Measurements from ENCODE around the gene TRPC4AP. TPM values are rescaled to one million over a fixed set of nuclear protein-coding genes. Genes with fewer than 3 reads are reported as not detected.

The TRPC4AP gene
- total RNA-seq, 2 donors from 2014 or later: 84.2 to 103 TPM

GRCh38 chr20:34990661-34991214, 101.9 kb downstream of the TRPC4AP start:
- no peak for DNase-seq
- TF ChIP-seq CTCF (conservative IDR thresholded peaks at IDR 0.05): no peak
- no peaks in the 10 kb centered on the region for H3K4me1 Mint-ChIP-seq
- peaks cover 2% of the 10 kb centered on the region for H3K27me3 Mint-ChIP-seq (ENCODE audit: insufficient read depth)
- no peak overlapping the region for H3K27ac Mint-ChIP-seq
- peaks cover 3% of the 10 kb centered on the region for H3K36me3 ChIP-seq (ENCODE audit: control insufficient read depth, insufficient read depth, low read length)
- no peak overlapping the region for H3K4me3 Mint-ChIP-seq
- no peak overlapping the region for H3K9ac ChIP-seq (ENCODE audit: extremely low read depth, low read length, poor library complexity, severe bottlenecking)
- H3K4me1 ChIP-seq (ENCODE audit: control insufficient read depth, insufficient read depth, low read length): no peaks in the 10 kb centered on the region
- no peak overlapping the region for H3K4me3 ChIP-seq (ENCODE audit: low read length)
- H3K9me3 ChIP-seq (ENCODE audit: control insufficient read depth, low read length): no peaks in the 10 kb centered on the region
- H3K36me3 Mint-ChIP-seq (ENCODE audit: low read depth): peaks cover 20% of the 10 kb centered on the region
- H3K27ac ChIP-seq (ENCODE audit: low read depth, low read length): no peak overlapping the region
- H3K9me3 Mint-ChIP-seq: no peaks in the 10 kb centered on the region
- H3K27me3 ChIP-seq (ENCODE audit: control insufficient read depth, insufficient read depth, low read length, poor library complexity, severe bottlenecking): no peaks in the 10 kb centered on the region
- 94% methylated on average over 9 to 18 of the region's 18 CpGs for whole genome bisulfite sequencing, 2 experiments (ENCODE audit: insufficient coverage in 1 of 2, insufficient read length in 1 of 2)

GRCh38 chr20:34990231-34990630, 102.4 kb downstream of the TRPC4AP start:
- Mint-ChIP-seq H3K4me3 (no peak overlapping the region), H3K9me3 (no peaks in the 10 kb centered on the region), H3K4me1 (peaks cover under 1% of the 10 kb centered on the region), H3K27me3 (ENCODE audit: insufficient read depth) (peaks cover 3% of the 10 kb centered on the region), H3K36me3 (ENCODE audit: low read depth) (peaks cover 16% of the 10 kb centered on the region), H3K27ac (no peak overlapping the region)
- Histone ChIP-seq H3K9me3 (ENCODE audit: control insufficient read depth, low read length) (no peaks in the 10 kb centered on the region), H3K36me3 (ENCODE audit: control insufficient read depth, insufficient read depth, low read length) (no peaks in the 10 kb centered on the region), H3K9ac (ENCODE audit: extremely low read depth, low read length, poor library complexity, severe bottlenecking) (no peak overlapping the region), H3K4me3 (ENCODE audit: low read length) (no peak overlapping the region), H3K27me3 (ENCODE audit: control insufficient read depth, insufficient read depth, low read length, poor library complexity, severe bottlenecking) (no peaks in the 10 kb centered on the region), H3K27ac (ENCODE audit: low read depth, low read length) (no peak overlapping the region), H3K4me1 (ENCODE audit: control insufficient read depth, insufficient read depth, low read length) (no peaks in the 10 kb centered on the region)
- no peak for TF ChIP-seq CTCF (conservative IDR thresholded peaks at IDR 0.05)
- no peak for DNase-seq
- 89 to 93% methylated on average over 3 to 11 of the region's 11 CpGs for WGBS, 2 experiments (ENCODE audit: insufficient coverage in 1 of 2, insufficient read length in 1 of 2)

DNA sequence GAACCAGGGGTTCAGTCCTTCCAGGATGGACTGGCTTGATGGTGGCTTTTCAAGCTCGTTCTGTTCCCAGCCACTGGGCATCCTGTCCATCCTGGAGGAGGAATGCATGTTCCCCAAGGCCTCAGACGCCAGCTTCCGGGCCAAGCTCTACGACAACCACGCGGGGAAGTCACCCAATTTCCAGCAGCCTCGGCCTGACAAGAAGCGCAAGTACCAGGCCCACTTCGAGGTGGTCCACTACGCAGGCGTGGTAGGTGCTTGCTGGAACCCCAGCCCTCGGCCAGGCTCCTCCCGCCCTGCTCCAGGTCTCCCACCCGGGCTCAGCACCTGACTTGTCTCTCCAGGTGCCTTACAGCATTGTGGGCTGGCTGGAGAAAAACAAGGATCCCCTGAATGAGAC, 102.9 kb downstream of the TRPC4AP start:
- Histone ChIP-seq H3K9ac (ENCODE audit: extremely low read depth, low read length, poor library complexity, severe bottlenecking) (no peak overlapping the region), H3K4me1 (ENCODE audit: control insufficient read depth, insufficient read depth, low read length) (no peaks in the 10 kb centered on the region), H3K9me3 (ENCODE audit: control insufficient read depth, low read length) (no peaks in the 10 kb centered on the region), H3K27ac (ENCODE audit: low read depth, low read length) (no peak overlapping the region), H3K27me3 (ENCODE audit: control insufficient read depth, insufficient read depth, low read length, poor library complexity, severe bottlenecking) (no peaks in the 10 kb centered on the region), H3K4me3 (ENCODE audit: low read length) (no peak overlapping the region), H3K36me3 (ENCODE audit: control insufficient read depth, insufficient read depth, low read length) (no peaks in the 10 kb centered on the region)
- peaks cover 6% of the 10 kb centered on the region for H3K27me3 Mint-ChIP-seq (ENCODE audit: insufficient read depth)
- no peak overlapping the region for H3K27ac Mint-ChIP-seq
- peaks cover 3% of the 10 kb centered on the region for H3K4me1 Mint-ChIP-seq
- no peaks in the 10 kb centered on the region for H3K9me3 Mint-ChIP-seq
- no peak for DNase-seq
- WGBS, 2 experiments (ENCODE audit: insufficient coverage in 1 of 2, insufficient read length in 1 of 2): 91 to 93% methylated on average over 13 to 14 of the region's 14 CpGs
- no peak overlapping the region for H3K4me3 Mint-ChIP-seq
- H3K36me3 Mint-ChIP-seq (ENCODE audit: low read depth): peaks cover 14% of the 10 kb centered on the region
- no peak for TF ChIP-seq CTCF (conservative IDR thresholded peaks at IDR 0.05)
